HG03469 (cell line): ENCODE results near the gene RAD21L1.

Experiments
- ATAC-seq: cut with Tn5 transposase; IDR thresholded peaks from one replicate; pipeline ENCODE4 v1.9.1; 2021; ENCODE audit warnings: mild to moderate bottlenecking, moderate library complexity, moderate number of reproducible peaks; ENCODE audit not compliant: unreplicated experiment

Gene RAD21L1

GRCh38 chr20:1293641-1294379 lies 68.0 kb downstream of the RAD21L1 start:
- no peak for ATAC-seq

GRCh38 chr20:1294497-1294896 lies 68.7 kb downstream of the RAD21L1 start:
- ATAC-seq: no peak

- ATAC-seq: no peak
Measured at GRCh38 chr20:1295276-1295930, 69.6 kb downstream of the RAD21L1 start.

GRCh38 chr20:1296117-1296610 lies 70.3 kb downstream of the RAD21L1 start:
- ATAC-seq: no peak

- ATAC-seq: no peak
Measured at GRCh38 chr20:1296922-1297321, 71.1 kb downstream of the RAD21L1 start.

GRCh38 chr20:1297486-1297885 lies 71.6 kb downstream of the RAD21L1 start:
- no peak for ATAC-seq

GRCh38 chr20:1298166-1298565 lies 72.3 kb downstream of the RAD21L1 start:
- no peak for ATAC-seq

- no peak for ATAC-seq
Measured at GRCh38 chr20:1298888-1299511, 73.2 kb downstream of the RAD21L1 start.

- ATAC-seq: no peak
Measured at GRCh38 chr20:1299522-1299921, 73.7 kb downstream of the RAD21L1 start.

GRCh38 chr20:1300083-1300840 lies 74.4 kb downstream of the RAD21L1 start:
- ATAC-seq: no peak

GRCh38 chr20:1301031-1301529 lies 75.2 kb downstream of the RAD21L1 start:
- ATAC-seq: no peak

GRCh38 chr20:1302685-1303541 lies 77.1 kb downstream of the RAD21L1 start:
- ATAC-seq: no peak

- ATAC-seq: no peak
Measured at GRCh38 chr20:1304710-1305515, 79.1 kb downstream of the RAD21L1 start.
